Neural cell (in vitro differentiated cells): ENCODE results near the gene MEF2D. TPM values are rescaled to one million over a fixed set of nuclear protein-coding genes. Genes with fewer than 3 reads are reported as not detected.
A peak's percentile ranks its signal among the peaks of the same experiment; 100 is the strongest.

Experiments
- H2AFZ ChIP-seq: fragments of 200-600, 300-800 bp; sonication (generic), shearing (Covaris generic); 2 replicates; pipeline ENCODE4 v1.6.0; 2014; ENCODE audit warnings: low read depth, mild to moderate bottlenecking, antibody characterized with exemption, low read length, moderate library complexity
- H3F3A ChIP-seq: fragments of 200-600 bp; shearing (Covaris generic); 2 replicates; pipeline ENCODE4 v1.6.1; 2016; ENCODE audit warnings: mild to moderate bottlenecking, moderate library complexity, mixed read lengths, antibody characterized with exemption, low read length; ENCODE audit not compliant: insufficient read depth, poor library complexity, severe bottlenecking
- H3K27ac ChIP-seq: fragments of 200-600, 300-800 bp; sonication (generic), shearing (Covaris generic); 2 replicates; pipeline ENCODE4 v1.5.1; 2014; ENCODE audit warnings: mild to moderate bottlenecking, low read length, moderate library complexity
- H3K27me3 ChIP-seq: fragments of 300-800, 200-600 bp; sonication (generic), shearing (Covaris generic); 2 replicates; pipeline ENCODE4 v1.6.0; 2014; ENCODE audit warnings: mild to moderate bottlenecking, low read depth, low read length, moderate library complexity; ENCODE audit not compliant: insufficient read depth
- H3K36me3 ChIP-seq: fragments of 300-800, 200-600 bp; sonication (generic), shearing (Covaris generic); 2 replicates; pipeline ENCODE4 v1.5.1; 2014; ENCODE audit warnings: mild to moderate bottlenecking, antibody characterized with exemption, low read length, moderate library complexity; ENCODE audit not compliant: insufficient read depth
- H3K4me2 ChIP-seq: fragments of 300-800, 200-600 bp; sonication (generic), shearing (Covaris generic); 2 replicates; pipeline ENCODE4 v1.6.0; 2014; ENCODE audit warnings: mild to moderate bottlenecking, low read length
- H3K4me3 ChIP-seq: fragments of 300-800, 200-600 bp; sonication (generic), shearing (Covaris generic); 2 replicates; pipeline ENCODE4 v1.5.1; 2014; ENCODE audit warnings: mild to moderate bottlenecking, low read length, moderate library complexity
- H3K79me2 ChIP-seq: fragments of 200-600 bp; shearing (Covaris generic); replicated peaks from 2 replicates; pipeline ENCODE4 v1.6.0; 2014; ENCODE audit warnings: mild to moderate bottlenecking, low read length, moderate library complexity; ENCODE audit not compliant: insufficient read depth
- H3K9ac ChIP-seq: fragments of 300-800, 200-600 bp; sonication (generic), shearing (Covaris generic); 2 replicates; pipeline ENCODE4 v1.6.1; 2016; ENCODE audit warnings: mild to moderate bottlenecking, low read length, mixed read lengths
- H3K9me2 ChIP-seq: fragments of 200-600 bp; shearing (Covaris generic); 2 replicates; pipeline ENCODE4 v1.6.1; 2016; ENCODE audit warnings: mild to moderate bottlenecking, low read length, mixed read lengths; ENCODE audit not compliant: insufficient read depth
- H3K9me3 ChIP-seq: fragments of 200-600, 300-800 bp; sonication (generic), shearing (Covaris generic); 2 replicates; pipeline ENCODE4 v1.6.1; 2016; ENCODE audit warnings: mild to moderate bottlenecking, mixed run types, low read length, moderate library complexity, mixed read lengths
- H4K20me1 ChIP-seq: fragments of 200-600 bp; shearing (Covaris generic); 2 replicates; pipeline ENCODE4 v1.6.1; 2016; ENCODE audit warnings: mild to moderate bottlenecking, mixed run types; ENCODE audit not compliant: insufficient read depth
- CTCF ChIP-seq: fragments of 450-650 bp; IDR thresholded peaks from 2 replicates; pipeline ENCODE4 v1.5.1; 2014; ENCODE audit warnings: antibody characterized with exemption, mild to moderate bottlenecking, moderate library complexity; ENCODE audit not compliant: poor library complexity, severe bottlenecking
- EP300 ChIP-seq: fragments of 450-650 bp; conservative IDR thresholded peaks from 2 replicates; pipeline ENCODE4 v1.6.1; 2014; ENCODE audit warnings: antibody characterized with exemption, mild to moderate bottlenecking, moderate library complexity; ENCODE audit not compliant: poor library complexity, severe bottlenecking
- MXI1 ChIP-seq: fragments of 450-650 bp; conservative IDR thresholded peaks from 2 replicates; pipeline ENCODE4 v1.6.1; 2014; ENCODE audit warnings: antibody characterized with exemption, mild to moderate bottlenecking; ENCODE audit not compliant: poor library complexity, severe bottlenecking
- POLR2AphosphoS5 ChIP-seq: IDR thresholded peaks from 2 replicates; pipeline ENCODE4 v1.6.1; 2012
- RAD21 ChIP-seq: fragments of 450-650 bp; conservative IDR thresholded peaks from 2 replicates; pipeline ENCODE4 v1.6.1; 2014; ENCODE audit warnings: antibody characterized with exemption, mild to moderate bottlenecking, moderate library complexity
- SMC3 ChIP-seq: fragments of 450-650 bp; conservative IDR thresholded peaks from 2 replicates; pipeline ENCODE4 v1.6.1; 2014; ENCODE audit warnings: antibody characterized with exemption, mild to moderate bottlenecking, moderate library complexity; ENCODE audit not compliant: poor library complexity
- TAF1 ChIP-seq: IDR thresholded peaks from 2 replicates; pipeline ENCODE4 v1.6.1; 2012; ENCODE audit warnings: low read depth
- polyA plus RNA-seq: library from polyadenylated mRNA; depleted of rRNA; stranded (reverse); fragments of >200 nt; gene quantifications from 2 replicates; pipeline ENCODE4 v1.2.3, GENCODE V29; 2014
- TF ChIP-seq, protein P1 (sequence below): IDR thresholded peaks from 2 replicates; pipeline ENCODE4 v1.6.1; 2012; ENCODE audit warnings: borderline replicate concordance

The MEF2D gene
- polyA plus RNA-seq, 1 donor from 2014 or later, result 4.7 TPM

DNA sequence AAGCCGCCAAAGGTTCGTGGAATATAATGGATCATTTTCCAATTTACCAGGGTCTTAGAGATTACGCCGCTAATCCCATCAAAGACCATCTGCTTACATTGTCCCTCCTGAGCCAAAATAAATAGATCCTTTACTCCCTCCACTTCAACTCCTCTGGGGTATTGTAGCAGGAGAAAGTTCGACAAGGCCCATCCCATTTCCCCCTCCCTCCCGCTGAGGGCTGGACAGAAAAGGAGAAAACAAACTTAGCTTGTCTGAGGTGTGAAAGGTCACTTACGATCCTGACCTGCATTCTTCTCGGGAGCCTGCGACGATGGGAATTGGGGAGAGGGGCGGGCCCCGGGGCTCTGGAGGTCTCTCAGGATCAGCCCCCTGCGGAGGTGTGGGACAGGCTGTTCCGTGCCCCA is 60.8 kb downstream of the MEF2D start:
- H3K27ac ChIP-seq, result no peak overlapping the region
- H3K4me3 ChIP-seq, result no peak overlapping the region
- no peaks in the 10 kb centered on the region for H3K36me3 ChIP-seq
- peaks cover 84% of the 10 kb centered on the region for H3K27me3 ChIP-seq
- no peaks in the 10 kb centered on the region for H3F3A ChIP-seq
- no peak overlapping the region for H2AFZ ChIP-seq
- no peaks in the 10 kb centered on the region for H3K9me3 ChIP-seq
- TF ChIP-seq TAF1, result no peak
- no peak for TF ChIP-seq RAD21
- TF ChIP-seq EP300, result no peak
- no peak for TF ChIP-seq CTCF
- TF ChIP-seq SMC3, result no peak
- TF ChIP-seq, protein P1, sequence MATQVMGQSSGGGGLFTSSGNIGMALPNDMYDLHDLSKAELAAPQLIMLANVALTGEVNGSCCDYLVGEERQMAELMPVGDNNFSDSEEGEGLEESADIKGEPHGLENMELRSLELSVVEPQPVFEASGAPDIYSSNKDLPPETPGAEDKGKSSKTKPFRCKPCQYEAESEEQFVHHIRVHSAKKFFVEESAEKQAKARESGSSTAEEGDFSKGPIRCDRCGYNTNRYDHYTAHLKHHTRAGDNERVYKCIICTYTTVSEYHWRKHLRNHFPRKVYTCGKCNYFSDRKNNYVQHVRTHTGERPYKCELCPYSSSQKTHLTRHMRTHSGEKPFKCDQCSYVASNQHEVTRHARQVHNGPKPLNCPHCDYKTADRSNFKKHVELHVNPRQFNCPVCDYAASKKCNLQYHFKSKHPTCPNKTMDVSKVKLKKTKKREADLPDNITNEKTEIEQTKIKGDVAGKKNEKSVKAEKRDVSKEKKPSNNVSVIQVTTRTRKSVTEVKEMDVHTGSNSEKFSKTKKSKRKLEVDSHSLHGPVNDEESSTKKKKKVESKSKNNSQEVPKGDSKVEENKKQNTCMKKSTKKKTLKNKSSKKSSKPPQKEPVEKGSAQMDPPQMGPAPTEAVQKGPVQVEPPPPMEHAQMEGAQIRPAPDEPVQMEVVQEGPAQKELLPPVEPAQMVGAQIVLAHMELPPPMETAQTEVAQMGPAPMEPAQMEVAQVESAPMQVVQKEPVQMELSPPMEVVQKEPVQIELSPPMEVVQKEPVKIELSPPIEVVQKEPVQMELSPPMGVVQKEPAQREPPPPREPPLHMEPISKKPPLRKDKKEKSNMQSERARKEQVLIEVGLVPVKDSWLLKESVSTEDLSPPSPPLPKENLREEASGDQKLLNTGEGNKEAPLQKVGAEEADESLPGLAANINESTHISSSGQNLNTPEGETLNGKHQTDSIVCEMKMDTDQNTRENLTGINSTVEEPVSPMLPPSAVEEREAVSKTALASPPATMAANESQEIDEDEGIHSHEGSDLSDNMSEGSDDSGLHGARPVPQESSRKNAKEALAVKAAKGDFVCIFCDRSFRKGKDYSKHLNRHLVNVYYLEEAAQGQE, result no peak
- TF ChIP-seq POLR2AphosphoS5, result no peak
- H4K20me1 ChIP-seq, result no peaks in the 10 kb centered on the region
- no peak overlapping the region for H3K4me2 ChIP-seq
- no peaks in the 10 kb centered on the region for H3K79me2 ChIP-seq
- no peak overlapping the region for H3K9ac ChIP-seq
- H3K9me2 ChIP-seq, result no peaks in the 10 kb centered on the region

DNA sequence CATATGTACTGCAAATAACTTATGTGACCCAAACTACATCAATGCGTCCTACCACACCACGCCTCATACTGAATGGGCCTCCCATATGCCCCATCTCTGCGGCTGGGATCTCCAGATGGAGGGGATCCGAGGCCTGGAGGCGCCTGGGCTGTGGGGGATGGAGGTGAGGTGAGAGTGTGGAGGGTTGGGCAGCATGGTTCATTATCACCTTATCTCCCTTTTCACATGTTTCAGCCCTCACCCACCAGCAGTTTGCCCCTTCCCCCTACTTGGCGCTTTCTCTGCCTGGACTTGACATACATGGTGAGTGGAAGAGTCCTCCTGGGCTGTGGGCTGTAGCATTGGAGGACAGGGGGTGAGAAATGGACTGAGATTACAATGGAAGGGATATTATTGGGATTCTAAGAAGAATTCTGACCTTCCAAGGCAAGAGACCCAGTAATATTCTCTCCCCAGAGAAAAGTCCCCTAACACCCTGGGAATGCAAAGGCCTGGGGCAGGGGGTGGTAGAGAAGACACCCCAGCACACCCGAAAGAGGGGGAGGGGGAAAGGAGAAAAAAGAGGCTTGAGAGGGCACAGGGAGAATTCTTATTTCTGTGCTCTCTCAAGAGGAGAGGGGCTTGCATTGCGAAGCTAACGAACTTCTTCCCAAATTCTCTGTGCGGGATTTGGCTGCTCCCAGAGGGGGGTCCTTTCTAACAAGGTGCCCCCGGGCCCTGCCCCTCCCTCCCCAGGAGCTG is 61.4 kb downstream of the MEF2D start:
- no peaks in the 10 kb centered on the region for H3F3A ChIP-seq
- H3K4me2 ChIP-seq, result no peak overlapping the region
- no peaks in the 10 kb centered on the region for H4K20me1 ChIP-seq
- H3K27ac ChIP-seq, result no peak overlapping the region
- no peak overlapping the region for H3K4me3 ChIP-seq
- TF ChIP-seq SMC3 (no peak), POLR2AphosphoS5 (peak; percentile 10), RAD21 (no peak), MXI1 (no peak)
- TF ChIP-seq, protein P1, result no peak
- no peaks in the 10 kb centered on the region for H3K9me3 ChIP-seq
- no peak overlapping the region for H3K9ac ChIP-seq
- H3K36me3 ChIP-seq, result no peaks in the 10 kb centered on the region
- H3K79me2 ChIP-seq, result no peaks in the 10 kb centered on the region
- no peaks in the 10 kb centered on the region for H3K9me2 ChIP-seq
- H2AFZ ChIP-seq, result no peak overlapping the region
- H3K27me3 ChIP-seq, result peaks cover 90% of the 10 kb centered on the region
